GM21515 (cell line): ENCODE measurements around the gene BRSK1.

Experiments
- ATAC-seq: cut with Tn5 transposase; IDR thresholded peaks from one replicate; pipeline ENCODE4 v1.9.1; 2021; ENCODE audit not compliant: unreplicated experiment

Gene BRSK1

DNA sequence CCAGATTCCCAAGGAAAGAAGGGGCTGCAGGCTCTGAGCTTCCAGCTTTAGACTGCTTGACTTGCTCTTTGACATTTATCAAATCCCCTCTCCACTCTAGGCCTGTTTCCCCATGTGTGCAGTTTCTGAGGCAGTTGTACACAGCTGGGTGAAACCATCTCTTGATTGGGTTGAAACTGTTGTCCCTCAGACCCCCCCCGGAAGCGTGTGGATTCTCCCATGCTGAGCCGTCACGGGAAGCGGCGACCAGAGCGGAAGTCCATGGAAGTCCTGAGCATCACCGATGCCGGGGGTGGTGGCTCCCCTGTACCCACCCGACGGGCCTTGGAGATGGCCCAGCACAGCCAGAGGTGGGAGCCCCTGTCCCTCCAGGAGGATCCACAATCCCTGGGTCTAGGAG lies 19.7 kb downstream of the BRSK1 start:
- ATAC-seq: no peak

DNA sequence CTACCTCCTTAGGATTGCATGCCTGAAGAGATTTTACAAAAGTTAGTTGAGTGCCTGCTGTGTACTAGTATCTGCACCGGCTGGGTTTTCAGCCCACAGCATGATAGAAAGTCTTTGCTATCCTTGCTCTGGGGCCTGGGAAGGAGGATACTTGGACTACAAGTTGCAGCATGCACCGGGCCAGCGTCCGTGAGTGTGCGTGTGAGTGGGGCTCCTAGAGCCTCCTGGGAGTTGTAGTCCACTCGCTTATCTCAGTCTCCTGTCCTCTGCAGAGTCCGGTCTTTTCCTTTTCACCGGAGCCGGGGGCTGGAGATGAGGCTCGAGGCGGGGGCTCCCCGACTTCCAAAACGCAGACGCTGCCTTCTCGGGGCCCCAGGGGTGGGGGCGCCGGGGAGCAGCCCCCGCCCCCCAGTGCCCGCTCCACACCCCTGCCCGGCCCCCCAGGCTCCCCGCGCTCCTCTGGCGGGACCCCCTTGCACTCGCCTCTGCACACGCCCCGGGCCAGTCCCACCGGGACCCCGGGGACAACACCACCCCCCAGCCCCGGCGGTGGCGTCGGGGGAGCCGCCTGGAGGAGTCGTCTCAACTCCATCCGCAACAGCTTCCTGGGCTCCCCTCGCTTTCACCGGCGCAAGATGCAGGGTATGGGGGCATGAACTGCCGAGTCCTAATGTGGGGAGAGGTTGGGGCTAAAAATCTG lies 20.6 kb downstream of the BRSK1 start:
- no peak for ATAC-seq

DNA sequence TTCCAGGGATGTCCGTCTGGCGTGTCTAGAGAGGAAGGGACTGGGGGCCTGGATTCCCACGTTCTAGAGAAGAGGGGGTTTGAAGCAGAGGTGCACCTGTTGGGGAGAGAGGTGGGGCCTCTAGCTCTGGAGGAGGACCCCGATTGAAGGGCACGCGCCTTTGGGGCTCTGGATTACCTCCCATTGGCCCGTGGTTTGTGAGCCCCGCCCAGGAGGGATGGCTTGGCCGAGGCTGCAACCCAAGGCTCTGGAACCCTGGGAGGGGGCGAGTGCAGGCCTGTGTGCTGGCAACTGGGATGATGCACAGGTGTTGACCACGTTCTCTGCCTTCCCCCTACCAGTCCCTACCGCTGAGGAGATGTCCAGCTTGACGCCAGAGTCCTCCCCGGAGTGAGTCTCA lies 21.2 kb downstream of the BRSK1 start:
- ATAC-seq: no peak

DNA sequence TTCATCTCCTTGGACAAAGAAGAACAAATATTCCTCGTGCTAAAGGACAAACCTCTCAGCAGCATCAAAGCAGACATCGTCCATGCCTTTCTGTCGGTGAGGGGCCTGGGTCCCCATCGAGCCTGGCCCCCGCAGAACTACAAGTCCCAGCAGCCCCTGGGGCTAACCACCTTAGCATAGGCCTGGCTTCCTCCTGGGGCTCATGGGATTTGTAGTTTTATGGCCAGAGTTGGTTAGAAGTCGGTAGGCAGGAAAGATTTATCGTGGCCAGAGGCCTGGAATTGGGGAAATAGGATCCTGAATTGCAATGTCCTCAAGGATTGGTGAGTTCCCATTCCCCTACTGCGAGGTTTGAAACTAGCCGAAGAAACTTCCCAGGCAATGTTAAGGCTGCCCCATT lies 21.7 kb downstream of the BRSK1 start:
- no peak for ATAC-seq

DNA sequence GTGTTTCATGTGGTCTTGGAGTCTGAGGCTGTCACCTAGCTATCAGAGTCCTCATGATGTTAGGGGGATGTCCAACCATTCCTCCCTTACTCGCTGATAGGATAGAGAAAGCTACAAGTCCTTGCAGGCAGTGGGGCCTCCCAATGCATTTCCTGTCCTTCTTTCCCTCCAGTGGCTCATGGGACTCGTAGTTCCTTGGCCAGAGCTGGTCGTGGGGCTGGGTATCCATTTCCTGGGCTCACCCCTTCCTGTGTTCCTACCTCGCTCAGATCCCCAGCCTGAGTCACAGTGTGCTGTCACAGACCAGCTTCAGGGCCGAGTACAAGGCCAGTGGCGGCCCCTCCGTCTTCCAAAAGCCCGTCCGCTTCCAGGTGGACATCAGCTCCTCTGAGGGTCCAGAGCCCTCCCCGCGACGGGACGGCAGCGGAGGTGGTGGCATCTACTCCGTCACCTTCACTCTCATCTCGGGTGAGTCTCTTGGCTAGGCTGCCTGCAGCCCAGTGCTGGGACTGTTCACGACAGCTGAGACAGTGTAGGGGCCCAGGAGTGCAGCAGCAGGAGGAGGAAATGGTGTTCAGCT lies 22.3 kb downstream of the BRSK1 start:
- no peak for ATAC-seq

DNA sequence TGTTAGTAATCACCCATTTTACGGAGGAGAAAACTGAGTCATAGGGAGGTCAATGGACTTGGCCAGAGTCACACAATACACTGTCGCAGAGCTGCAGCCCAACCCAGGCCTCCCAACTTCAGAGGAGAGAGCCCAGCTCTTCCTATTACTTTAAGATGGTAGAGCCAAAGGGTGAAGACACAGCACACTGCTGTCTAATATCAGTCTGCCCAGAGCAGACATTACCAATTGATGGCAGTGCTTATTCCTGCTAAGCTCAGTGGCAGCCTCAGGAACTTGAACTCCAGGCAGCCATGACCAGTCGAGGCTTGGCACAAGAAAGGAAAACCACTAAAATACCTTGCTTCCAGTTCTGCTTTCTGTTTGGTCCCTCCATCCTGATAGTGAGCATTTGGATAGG lies 22.9 kb downstream of the BRSK1 start:
- ATAC-seq: no peak

DNA sequence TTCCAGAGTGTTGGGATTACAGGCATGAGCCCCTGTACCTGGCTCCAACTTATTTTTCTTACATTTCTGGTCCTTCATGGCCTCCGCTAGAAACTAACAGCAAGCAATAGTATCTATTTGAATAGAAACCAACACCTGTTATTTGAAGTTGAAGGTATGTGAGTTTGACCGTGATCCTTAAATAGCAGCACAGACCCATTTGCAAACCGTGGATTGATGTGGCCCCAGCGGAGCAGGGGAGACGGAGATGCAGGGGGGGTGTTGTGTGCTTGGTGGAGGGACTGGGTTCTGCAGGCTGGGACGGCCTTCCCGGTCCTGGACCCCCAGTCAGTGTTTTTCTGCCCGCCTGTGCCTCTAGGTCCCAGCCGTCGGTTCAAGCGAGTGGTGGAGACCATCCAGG lies 24.5 kb downstream of the BRSK1 start:
- no peak for ATAC-seq

DNA sequence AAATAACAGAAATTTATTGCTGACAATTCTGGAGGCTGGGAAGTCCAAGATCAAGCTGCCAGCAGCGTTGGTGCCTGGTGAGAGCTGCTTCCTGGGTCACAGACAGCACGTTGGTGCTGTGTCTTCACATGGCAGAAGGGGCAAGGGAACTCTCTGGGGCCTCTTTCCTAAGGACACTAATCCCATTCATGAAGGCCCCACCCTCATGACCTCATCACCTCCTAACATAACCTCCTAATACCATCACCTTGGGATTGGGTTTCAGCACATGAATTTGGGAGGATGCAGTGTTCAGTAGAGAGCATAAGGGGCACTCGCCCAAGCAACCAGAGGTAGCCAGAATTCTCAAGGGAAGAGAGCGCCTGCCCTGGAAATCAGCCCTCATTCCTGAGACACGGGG lies 25.7 kb downstream of the BRSK1 start:
- no peak for ATAC-seq

DNA sequence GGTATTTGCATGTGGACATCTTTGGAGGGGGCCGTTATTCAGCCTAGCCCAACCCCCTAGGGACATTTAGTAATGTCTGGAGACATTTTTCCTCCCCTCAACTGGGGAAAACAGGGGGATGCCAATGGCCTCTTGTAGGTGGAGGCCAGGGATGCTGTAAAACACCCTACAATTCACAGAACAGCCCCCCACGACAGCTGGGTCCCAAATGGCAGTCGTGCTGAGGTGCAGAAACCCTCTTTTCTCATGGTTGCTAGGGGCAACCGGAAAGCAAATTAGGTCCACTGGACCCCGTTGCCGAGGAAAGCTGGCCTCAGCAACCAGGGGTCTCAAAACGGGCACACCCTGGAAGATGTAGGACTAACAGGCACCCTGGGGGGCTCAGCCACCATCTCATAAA lies 26.7 kb downstream of the BRSK1 start:
- ATAC-seq: no peak

DNA sequence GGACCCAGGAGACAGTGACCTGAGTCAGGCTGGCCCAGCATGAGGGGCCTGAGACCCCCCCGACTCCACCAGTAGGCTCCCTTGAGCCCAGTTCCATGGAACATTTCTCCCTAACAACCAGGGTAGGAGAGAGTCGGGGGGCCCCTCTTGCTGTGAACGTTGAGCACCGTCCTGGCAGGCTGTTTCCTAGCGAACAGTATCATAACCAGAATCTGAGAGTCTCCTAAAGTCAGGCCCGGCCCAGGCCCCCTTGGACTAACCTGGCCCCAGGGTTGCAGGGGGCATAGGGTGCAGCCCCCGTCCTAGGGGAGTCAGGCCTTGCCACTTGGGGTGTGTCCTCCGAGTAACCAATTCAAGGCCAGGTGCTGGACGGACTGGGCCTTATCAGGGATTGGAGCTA lies 27.6 kb downstream of the BRSK1 start:
- no peak for ATAC-seq

DNA sequence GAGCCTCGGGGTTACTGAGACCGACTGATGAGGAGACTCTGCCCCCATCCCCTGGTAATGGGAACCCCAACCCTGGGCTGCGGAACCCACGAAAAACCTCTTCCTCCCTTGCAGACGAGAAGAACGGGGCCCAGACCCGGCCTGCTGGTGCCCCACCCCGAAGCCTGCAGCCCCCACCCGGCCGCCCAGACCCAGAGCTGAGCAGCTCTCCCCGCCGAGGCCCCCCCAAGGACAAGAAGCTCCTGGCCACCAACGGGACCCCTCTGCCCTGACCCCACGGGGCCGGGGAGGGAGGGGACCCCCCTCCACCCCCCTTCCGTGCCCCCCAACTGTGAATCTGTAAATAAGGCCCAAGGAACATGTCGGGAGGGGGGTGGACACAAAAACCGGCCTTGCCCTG lies 28.0 kb downstream of the BRSK1 start:
- no peak for ATAC-seq

DNA sequence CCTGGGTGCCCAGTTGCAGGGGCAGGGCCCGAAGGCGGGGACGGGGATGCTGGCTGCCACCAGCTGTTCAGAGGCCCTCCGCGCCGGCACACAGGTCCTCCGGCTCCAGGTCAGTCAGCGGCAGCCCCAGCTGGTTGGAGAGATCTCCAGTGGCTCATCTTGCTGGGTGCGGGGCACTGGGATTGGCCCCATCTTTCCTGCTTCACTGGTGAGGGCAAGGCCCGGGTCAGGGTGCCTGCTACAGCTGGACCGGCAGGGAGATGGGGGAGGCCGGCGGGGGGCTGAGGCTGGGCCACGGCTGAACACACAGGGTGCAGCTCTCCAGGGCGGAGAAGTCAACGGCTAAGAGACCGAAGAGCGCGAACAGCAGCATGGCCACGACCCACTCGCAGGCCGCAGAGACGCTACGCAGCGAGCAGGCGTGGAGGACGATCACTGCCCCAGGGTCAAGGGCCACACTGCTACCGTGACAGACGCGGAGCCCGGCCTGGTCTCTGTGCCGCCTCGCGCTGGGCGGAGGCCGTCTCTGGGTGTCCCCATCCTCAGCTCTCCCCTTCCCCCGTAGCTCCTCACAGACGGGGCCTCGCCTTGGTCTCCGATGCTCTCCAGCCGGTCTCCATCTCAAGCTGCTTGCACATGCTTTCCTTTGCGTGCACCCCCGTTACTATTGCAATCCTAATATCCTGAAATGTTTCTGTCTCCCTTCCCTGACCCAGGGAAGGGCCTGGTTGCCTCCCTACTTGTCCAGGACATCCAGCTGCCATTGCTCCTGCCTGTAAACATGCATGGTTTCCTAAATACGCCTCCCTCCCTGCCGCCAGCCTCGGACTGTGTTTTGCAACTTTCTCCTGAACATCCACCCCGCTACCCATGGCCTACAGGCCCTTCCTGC lies 29.1 kb downstream of the BRSK1 start:
- no peak for ATAC-seq

DNA sequence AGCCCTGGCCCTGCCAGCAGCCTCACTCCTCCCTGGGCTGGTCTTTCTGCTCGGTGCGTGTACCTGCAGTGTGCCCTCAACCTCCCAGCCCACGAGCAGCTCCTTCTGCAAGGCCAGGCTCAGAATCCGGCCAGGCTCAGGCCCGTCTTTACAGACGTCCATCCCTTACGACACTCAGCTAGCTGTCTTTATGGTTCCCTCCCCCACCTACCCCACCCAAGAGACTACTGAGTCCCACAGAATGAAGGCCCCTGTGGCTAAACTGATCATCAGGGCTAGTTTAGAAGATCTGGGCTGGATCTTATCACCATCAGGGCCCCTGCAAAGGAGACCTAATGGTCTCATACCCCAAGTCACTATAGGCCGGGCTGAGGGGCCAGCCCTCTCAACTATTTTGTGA lies 30.6 kb downstream of the BRSK1 start:
- ATAC-seq: no peak

DNA sequence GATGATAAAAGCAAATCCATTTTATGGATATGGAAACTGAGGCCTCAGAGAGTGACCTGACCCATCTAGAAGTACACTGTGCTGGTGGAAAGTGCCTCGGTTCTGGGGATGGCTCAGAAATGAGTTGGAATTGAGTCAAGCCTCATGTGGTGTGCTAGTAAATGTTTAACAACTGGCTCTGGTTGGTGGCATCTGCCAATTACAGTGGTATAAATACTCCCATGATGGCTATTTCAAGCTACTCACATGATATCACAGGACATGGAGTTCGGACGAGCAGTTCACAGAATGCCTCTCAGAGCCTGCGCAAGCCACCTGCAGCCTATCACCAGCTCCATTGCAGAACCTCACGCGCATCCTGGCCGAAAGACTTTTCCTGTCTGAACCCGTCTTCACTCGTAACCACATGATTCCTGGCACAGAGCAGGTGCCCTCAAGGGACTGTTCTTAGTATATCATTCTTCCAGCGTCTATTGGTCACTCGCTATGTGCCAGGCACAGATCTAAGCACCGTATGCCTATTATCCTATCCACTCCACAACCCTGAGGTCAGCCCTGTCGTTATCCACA lies 32.2 kb downstream of the BRSK1 start:
- ATAC-seq: no peak

DNA sequence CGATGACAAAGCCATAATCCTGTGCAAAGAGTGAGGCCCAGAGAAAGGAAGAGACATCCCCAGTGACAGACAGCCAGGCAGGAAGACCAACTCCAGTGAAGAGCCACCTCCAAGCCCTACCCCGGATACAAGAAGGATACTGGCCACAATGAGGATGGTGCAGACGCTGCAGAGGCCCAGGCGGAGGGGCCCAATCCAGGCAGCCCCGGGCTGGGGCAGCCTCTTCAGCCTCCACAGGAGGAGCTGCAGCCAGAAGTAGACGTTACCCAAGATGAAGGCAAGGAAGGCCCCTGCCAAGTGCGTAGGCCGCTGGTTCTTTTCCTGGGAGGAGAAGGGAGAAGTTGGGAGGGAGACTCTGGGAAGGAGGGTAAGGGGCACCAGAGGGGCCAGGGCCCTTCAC lies 32.8 kb downstream of the BRSK1 start:
- no peak for ATAC-seq

DNA sequence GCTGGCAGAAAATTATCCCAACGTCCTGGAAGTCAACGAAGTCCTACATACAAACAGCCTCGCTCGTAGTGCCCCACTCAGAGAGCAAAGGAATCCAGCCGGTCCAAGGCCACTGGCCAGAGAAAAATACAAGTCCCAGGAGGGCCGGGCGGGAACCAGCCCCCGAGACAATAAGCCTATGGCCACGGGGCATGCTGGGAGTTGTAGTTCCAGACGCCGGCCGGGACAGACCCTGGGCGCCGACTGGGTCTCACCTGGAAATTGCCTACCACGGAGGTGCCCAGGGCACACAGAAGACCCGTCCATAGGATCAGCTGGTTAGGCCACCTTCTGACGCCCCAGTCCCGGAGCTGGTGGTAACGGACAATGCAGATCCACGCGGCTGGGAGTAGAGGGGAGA lies 36.0 kb downstream of the BRSK1 start:
- no peak for ATAC-seq

DNA sequence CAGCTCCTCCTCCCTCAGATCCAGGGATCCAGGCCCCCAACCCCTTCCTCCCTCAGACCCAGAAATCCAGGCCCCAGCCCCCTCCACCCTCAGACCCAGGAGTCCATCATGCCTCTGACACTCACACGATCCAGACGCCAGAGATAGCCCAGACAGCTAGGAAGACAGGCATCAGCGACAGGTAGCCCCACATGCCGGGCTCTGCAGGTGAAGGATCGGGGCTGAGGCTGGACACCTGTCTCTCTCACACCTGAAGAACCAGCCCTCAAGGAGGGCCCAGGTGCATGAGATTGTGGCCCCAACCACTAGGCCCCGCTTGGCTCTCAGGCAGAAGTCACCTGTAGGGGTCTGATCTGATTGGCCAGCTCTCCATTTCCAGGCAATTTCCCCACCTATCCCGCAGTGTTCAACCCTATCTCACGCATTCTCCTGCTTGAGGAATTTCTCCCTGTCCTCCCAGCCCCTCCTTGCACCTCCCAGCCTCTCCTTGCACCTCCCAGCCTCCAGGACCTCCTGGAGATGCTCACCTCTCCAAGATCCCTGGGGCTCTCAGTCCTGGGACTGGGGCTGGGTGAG lies 37.1 kb downstream of the BRSK1 start:
- no peak for ATAC-seq

DNA sequence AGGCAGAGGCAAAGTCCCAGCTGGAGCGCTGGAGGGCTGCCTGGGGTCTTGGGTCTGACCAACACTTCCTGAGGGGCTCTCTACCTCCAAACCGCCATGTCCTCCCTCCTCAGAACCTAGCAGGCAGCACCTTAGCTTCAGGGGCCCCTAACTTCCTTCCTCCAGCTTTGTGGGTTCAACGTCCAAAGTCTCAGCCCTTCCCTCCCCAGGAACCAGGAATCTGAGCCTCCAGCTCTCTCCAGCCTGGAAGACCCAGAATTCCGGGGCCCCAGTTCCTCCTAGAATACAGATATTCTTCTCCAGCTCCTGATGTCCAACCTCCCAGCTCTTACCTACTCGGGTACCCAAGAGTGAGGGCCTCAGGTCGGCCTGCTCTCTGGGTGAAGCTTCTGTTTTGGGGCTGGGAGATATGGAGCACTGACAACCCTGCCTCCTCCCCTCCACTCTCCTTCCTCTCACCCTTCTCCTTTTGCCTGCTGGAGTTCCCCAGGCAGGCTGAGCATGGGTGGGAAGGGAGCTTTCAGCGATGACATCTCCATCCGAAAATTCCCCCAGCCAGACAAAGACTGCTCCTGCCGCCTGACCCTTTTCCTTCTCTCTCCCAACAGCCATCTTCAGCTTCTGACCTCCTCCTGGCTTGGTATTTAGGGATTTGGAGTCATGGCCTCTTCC lies 37.8 kb downstream of the BRSK1 start:
- ATAC-seq: no peak

DNA sequence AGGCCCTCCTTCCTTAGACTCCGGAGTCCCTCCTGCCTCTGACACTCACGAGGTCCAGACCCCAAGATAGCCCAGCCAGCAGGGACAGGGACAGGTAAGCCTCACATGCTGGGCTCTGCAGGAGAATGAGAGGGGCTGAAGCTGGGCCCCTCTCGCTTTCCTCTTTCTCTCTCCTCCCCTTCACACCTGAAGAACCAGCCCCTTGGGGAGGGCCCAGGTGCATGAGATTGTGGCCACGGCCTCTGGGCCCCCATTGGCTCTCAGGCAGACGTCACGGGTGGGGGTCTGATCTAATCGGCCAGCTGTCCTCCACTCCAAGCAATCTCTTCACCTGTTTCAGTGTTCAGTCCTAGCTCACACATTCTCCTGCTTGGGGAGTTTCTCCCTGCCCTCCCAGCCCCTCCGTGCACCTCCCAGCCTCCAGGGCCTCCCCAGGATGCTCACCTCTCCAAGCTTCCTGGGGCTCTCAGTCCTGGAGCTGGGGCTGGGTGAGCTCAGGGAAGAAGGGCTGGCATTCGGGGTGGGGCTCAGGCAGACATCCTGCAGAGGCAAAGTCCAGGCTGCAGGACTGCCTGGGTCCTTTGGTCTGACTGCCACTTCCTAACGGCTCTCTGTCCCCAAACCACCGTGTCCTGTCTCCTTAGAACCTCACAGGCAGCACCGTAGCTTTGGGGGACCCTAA lies 38.5 kb downstream of the BRSK1 start:
- no peak for ATAC-seq

DNA sequence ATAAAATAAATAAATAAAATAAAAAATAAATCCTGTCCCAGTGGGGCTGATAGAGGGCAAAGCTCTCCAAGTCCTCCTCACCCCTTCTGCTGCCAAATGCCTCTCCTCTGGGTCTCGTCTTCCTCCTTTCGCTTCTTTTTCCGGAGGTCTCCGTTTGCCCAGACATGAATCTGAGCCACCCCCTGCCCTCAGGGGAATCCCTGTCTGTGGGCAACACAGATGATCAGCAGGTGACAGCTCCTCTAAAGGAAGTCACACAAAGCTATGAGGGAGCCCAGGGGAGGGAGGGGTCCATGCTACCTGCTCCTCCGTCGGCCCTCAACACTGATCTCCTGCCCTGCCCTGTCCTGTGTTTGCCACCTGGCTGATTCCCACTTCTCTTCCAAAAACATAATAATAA lies 40.9 kb downstream of the BRSK1 start:
- no peak for ATAC-seq
